ENCODE measurements around the gene ERBB2. TPM values are rescaled to one million over a fixed set of nuclear protein-coding genes. Genes with fewer than 3 reads are reported as not detected.
A peak's percentile ranks its signal among the peaks of the same experiment; 100 is the strongest.

ERBB2 gene
- total and polyA plus RNA-seq, 10 of the 15 experiments (the other 5 are each of a cell fraction or from before 2014, with no cell fraction given) = 0.39 to 7.0 (median 4.3) TPM

- TF ChIP-seq, protein P1, sequence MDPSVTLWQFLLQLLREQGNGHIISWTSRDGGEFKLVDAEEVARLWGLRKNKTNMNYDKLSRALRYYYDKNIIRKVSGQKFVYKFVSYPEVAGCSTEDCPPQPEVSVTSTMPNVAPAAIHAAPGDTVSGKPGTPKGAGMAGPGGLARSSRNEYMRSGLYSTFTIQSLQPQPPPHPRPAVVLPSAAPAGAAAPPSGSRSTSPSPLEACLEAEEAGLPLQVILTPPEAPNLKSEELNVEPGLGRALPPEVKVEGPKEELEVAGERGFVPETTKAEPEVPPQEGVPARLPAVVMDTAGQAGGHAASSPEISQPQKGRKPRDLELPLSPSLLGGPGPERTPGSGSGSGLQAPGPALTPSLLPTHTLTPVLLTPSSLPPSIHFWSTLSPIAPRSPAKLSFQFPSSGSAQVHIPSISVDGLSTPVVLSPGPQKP (IDR thresholded peaks at IDR 0.05; ENCODE audit: low read depth, low read length) = peak; percentile 86
Observed at GRCh38 chr17:39687546-39688474, 12.1 kb upstream of the ERBB2 start, which contains the start of gene PGAP3 (continued).

DNA sequence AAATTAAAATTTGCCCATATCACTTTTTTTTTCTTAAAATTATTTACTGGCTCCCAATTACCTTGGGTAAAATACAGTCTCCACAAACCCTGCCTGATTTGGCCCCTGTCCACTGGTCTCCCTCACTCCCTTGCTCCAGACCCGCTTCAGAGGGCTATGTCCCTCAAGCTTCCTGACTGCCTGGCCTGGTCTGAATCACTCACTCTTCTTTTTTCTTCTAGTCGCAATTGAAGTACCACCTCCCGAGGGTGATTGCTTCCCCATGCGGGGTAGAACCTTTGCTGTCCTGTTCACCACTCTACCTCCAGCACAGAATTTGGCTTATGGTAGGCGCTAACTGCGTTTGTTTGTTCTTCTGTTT, 11.4 kb upstream of the ERBB2 start:
- no peaks in the 10 kb centered on the region for H3K9me3 ChIP-seq (replicated peaks; ENCODE audit: control insufficient read depth, insufficient read depth, low read length)
- peak overlapping the region; percentile 80 for H3K4me2 ChIP-seq (ENCODE audit: control insufficient read depth, insufficient read depth)
- H3K4me3 ChIP-seq = peak overlapping the region; percentile 88
- no peaks in the 10 kb centered on the region for H4K20me1 ChIP-seq (ENCODE audit: control insufficient read depth, insufficient read depth)
- H3K79me2 ChIP-seq (ENCODE audit: control insufficient read depth, insufficient read depth, low read length) = no peaks in the 10 kb centered on the region; the same call in 1 of the 2 replicates
- WGBS (ENCODE audit: insufficient coverage, insufficient replicate concordance, low lambda C conversion rate, missing lambda C conversion rate) = 38% methylated on average over 6 of the region's 6 CpGs
- ChIA-PET SMC1A (ENCODE audit: uncharacterized antibody, unreplicated experiment) (interaction anchor here (0.6 to 2.4 kb wide), 7 partner anchors 12 to 44 kb away, joined by 3 to 11 read pairs (median 4); partner anchors contain the start of genes MIEN1 and PNMT), POLR2A (interaction anchor here (0.5 to 1.6 kb wide), 8 partner anchors 8 to 78 kb away, joined by 3 to 9 read pairs (median 4); no protein-coding TSS in a partner anchor), RAD21 (ENCODE audit: unreplicated experiment) (interaction anchor here (0.9 to 2.2 kb wide), 7 partner anchors 13 to 67 kb away, joined by 3 to 10 read pairs (median 4); partner anchors contain the start of genes MIEN1 and PNMT), CTCF (interaction anchor here (0.6 to 1.9 kb wide), 12 partner anchors 14 to 292 kb away, joined by 3 to 10 read pairs (median 4); partner anchors contain the start of gene PSMD3)
- intact Hi-C loops (cut with micrococcal nuclease; ENCODE audit: unreplicated experiment) = no loop called here
- H3K36me3 ChIP-seq (ENCODE audit: control insufficient read depth in 2 of 2, insufficient read depth in 2 of 2, low read length in 1 of 2) = no peaks in the 10 kb centered on the region
- H2AFZ ChIP-seq (ENCODE audit: control insufficient read depth, low read depth, low read length) = peak overlapping the region; percentile 95
- peak; percentile 78; the same call in 1 of the 2 replicates for TF ChIP-seq MLLT1 (IDR thresholded peaks at IDR 0.05)
- no peak for TF ChIP-seq IKZF2 (IDR thresholded peaks at IDR 0.05)
- TF ChIP-seq, protein P2, sequence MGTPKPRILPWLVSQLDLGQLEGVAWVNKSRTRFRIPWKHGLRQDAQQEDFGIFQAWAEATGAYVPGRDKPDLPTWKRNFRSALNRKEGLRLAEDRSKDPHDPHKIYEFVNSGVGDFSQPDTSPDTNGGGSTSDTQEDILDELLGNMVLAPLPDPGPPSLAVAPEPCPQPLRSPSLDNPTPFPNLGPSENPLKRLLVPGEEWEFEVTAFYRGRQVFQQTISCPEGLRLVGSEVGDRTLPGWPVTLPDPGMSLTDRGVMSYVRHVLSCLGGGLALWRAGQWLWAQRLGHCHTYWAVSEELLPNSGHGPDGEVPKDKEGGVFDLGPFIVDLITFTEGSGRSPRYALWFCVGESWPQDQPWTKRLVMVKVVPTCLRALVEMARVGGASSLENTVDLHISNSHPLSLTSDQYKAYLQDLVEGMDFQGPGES (IDR thresholded peaks at IDR 0.05) = no peak
- no peak for TF ChIP-seq POLR2AphosphoS2 (IDR thresholded peaks at IDR 0.05; ENCODE audit: low read depth, low read length)
- no peak for TF ChIP-seq IRF4 (IDR thresholded peaks at IDR 0.05; ENCODE audit: low read depth, low read length)
- no TSS peak for BruUV-seq (replicated peaks)
- FAIRE-seq (no peak), ATAC-seq (no peak), DNase-seq (ENCODE audit: low read depth, low spot score) (no peak)
- H3K4me1 ChIP-seq (ENCODE audit: control insufficient read depth, insufficient read depth, low read length) = peaks cover 3% of the 10 kb centered on the region; the same call in 1 of the 2 replicates
- in situ Hi-C loops (cut with MboI) = no loop called here
- peak overlapping the region; percentile 80 for H3K9ac ChIP-seq (ENCODE audit: control insufficient read depth, insufficient read depth, low read length)
- H3K27me3 ChIP-seq (replicated peaks in 1 of 2; ENCODE audit: control insufficient read depth in 2 of 2, insufficient read depth in 2 of 2, low read length in 1 of 2) = no peaks in the 10 kb centered on the region
- peak overlapping the region; percentile 74 for H3K27ac ChIP-seq (ENCODE audit: control insufficient read depth, insufficient read depth)
